Natural killer cell (primary cell): ENCODE data around the gene SENP1. TPM values are rescaled to one million over a fixed set of nuclear protein-coding genes. Genes with fewer than 3 reads are reported as not detected.

Experiments
- ATAC-seq, 3 donors: fragments of 150-1000 bp in 2 of 3; fragments of 200-7000 bp in 1 of 3; cut with Tn5 transposase; 1 replicate in 1 of 3; 2 replicates in 2 of 3; pipeline ENCODE4 v1.10.0; 2021; ENCODE audit warnings: mild to moderate bottlenecking in 2 of 3, moderate library complexity in 2 of 3
- DNase-seq, 2 donors: peaks; one replicate each; pipeline versions ENCODE4 v3.0.0 to v3.0.0-alpha.2; 2013 to 2021; ENCODE audit warnings: mixed read lengths in 1 of 2
- H3K27ac ChIP-seq: one replicate; pipeline ENCODE4 v1.5.1; 2013; ENCODE audit warnings: mild to moderate bottlenecking, low read length
- H3K27me3 ChIP-seq: one replicate; pipeline ENCODE4 v1.6.1; 2013; ENCODE audit warnings: low read length; ENCODE audit not compliant: control insufficient read depth, insufficient read depth
- H3K36me3 ChIP-seq: one replicate; pipeline ENCODE4 v1.6.1; 2013; ENCODE audit warnings: low read length; ENCODE audit not compliant: control insufficient read depth, insufficient read depth
- H3K4me1 ChIP-seq: one replicate; pipeline ENCODE4 v1.6.1; 2013; ENCODE audit warnings: low read length; ENCODE audit not compliant: control insufficient read depth, insufficient read depth
- H3K4me3 ChIP-seq: one replicate; pipeline ENCODE4 v1.5.1; 2013; ENCODE audit warnings: low read length
- H3K9me3 ChIP-seq: one replicate; pipeline ENCODE4 v1.6.1; 2013; ENCODE audit warnings: low read length; ENCODE audit not compliant: control insufficient read depth, insufficient read depth
- H3K27ac Mint-ChIP-seq, 2 donors: one replicate each; pipeline ENCODE4 v1.8.0; 2022; ENCODE audit warnings: mild to moderate bottlenecking in 2 of 2, mixed read lengths in 2 of 2, moderate library complexity in 1 of 2
- H3K27me3 Mint-ChIP-seq, 2 donors: one replicate each; pipeline ENCODE4 v1.8.0; 2022; ENCODE audit warnings: low read depth in 2 of 2, mixed read lengths in 2 of 2
- H3K36me3 Mint-ChIP-seq: one replicate; pipeline ENCODE4 v1.8.0; 2022; ENCODE audit warnings: mixed read lengths
- H3K4me1 Mint-ChIP-seq, 2 donors: one replicate each; pipeline ENCODE4 v1.8.0; 2022; ENCODE audit warnings: mixed read lengths in 2 of 2
- H3K4me3 Mint-ChIP-seq: one replicate; pipeline ENCODE4 v1.8.0; 2022; ENCODE audit warnings: mild to moderate bottlenecking, moderate library complexity, mixed read lengths
- H3K9me3 Mint-ChIP-seq, 2 donors: one replicate each; pipeline ENCODE4 v1.8.0; 2022; ENCODE audit warnings: mixed read lengths in 2 of 2
- WGBS: methylation state at CpG from one replicate; pipeline ENCODE4 v1.1.7; 2013; ENCODE audit warnings: missing lambda C conversion rate; ENCODE audit not compliant: insufficient coverage; 5-methylcytosine and 5-hydroxymethylcytosine counted together
- intact Hi-C: fragments of 100-400 bp; cut with micrococcal nuclease; formaldehyde crosslinking; loops from one replicate; pipeline ENCODE4 v1.14.2; 2022
- total RNA-seq, 4 donors: library from RNA; stranded (reverse); fragments of 120-200 nt in 1 of 4; gene quantifications; one replicate each; pipeline versions ENCODE4 v1.2.3 to v1.2.4, GENCODE V29; 2013 to 2022
- TF ChIP-seq, protein P1 (sequence below): fragments of 200-600 bp; IDR thresholded peaks from one replicate; pipeline ENCODE4 v1.8.0; 2022; ENCODE audit warnings: antibody characterized with exemption

SENP1 gene
- total RNA-seq, 3 donors from 2014 or later (not counting 1 experiment from before 2014, with no cell fraction given): 35.6 to 39.6 (median 36.8) TPM

DNA sequence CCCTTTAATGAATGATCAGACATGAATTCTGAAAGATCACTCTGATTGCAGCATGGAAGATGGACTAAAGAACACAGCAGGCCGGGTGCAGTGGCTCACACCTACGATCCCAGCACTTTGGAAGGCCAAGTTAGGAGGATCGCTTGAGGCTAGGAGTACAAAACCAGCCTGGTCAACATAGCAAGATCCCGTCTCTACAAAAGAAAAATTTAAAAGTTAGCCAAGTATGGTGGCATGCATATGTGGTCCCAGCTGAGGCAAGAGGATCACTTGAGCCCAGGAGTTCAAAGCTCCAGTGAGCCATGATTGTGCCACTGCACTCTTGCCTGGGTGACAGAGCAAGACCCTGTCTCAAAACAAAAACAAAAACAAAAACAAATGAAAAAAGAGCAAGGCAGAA, 35.1 kb downstream of the SENP1 start:
- TF ChIP-seq, protein P1, sequence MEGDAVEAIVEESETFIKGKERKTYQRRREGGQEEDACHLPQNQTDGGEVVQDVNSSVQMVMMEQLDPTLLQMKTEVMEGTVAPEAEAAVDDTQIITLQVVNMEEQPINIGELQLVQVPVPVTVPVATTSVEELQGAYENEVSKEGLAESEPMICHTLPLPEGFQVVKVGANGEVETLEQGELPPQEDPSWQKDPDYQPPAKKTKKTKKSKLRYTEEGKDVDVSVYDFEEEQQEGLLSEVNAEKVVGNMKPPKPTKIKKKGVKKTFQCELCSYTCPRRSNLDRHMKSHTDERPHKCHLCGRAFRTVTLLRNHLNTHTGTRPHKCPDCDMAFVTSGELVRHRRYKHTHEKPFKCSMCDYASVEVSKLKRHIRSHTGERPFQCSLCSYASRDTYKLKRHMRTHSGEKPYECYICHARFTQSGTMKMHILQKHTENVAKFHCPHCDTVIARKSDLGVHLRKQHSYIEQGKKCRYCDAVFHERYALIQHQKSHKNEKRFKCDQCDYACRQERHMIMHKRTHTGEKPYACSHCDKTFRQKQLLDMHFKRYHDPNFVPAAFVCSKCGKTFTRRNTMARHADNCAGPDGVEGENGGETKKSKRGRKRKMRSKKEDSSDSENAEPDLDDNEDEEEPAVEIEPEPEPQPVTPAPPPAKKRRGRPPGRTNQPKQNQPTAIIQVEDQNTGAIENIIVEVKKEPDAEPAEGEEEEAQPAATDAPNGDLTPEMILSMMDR: no peak
- H3K36me3 Mint-ChIP-seq: peaks cover 24% of the 10 kb centered on the region
- no peaks in the 10 kb centered on the region for H3K27me3 ChIP-seq
- H3K4me1 Mint-ChIP-seq: no peaks in the 10 kb centered on the region
- WGBS: 99% methylated on average over 4 of the region's 4 CpGs
- intact Hi-C loops: no loop called here
- peaks cover 75% of the 10 kb centered on the region for H3K36me3 ChIP-seq
- H3K27ac ChIP-seq: no peak overlapping the region
- no peaks in the 10 kb centered on the region for H3K9me3 ChIP-seq
- no peak for ATAC-seq
- H3K27ac Mint-ChIP-seq: no peak overlapping the region
- no peaks in the 10 kb centered on the region for H3K4me1 ChIP-seq
- DNase-seq: no peak
- no peaks in the 10 kb centered on the region for H3K9me3 Mint-ChIP-seq
- H3K4me3 Mint-ChIP-seq: no peak overlapping the region
- no peak overlapping the region for H3K4me3 ChIP-seq
- H3K27me3 Mint-ChIP-seq: no peaks in the 10 kb centered on the region

DNA sequence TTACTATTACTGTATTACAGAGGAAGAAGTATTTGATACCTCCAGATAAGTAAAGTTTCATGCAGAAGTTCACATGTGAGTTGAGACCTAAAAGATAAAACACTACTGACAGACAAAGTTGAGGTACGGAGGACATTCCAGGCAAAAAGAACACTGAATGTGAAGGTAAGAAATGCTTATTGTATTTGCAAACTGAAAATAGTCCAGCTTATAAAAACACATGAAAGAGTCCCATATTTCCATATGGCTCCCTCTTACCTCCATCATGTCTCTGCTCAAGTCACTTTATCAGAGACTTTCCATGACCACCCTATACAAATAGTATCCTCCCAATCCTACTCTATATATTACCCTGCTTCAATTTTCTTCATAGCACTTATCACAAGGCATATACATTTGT, 35.8 kb downstream of the SENP1 start:
- H3K36me3 Mint-ChIP-seq: peaks cover 24% of the 10 kb centered on the region

DNA sequence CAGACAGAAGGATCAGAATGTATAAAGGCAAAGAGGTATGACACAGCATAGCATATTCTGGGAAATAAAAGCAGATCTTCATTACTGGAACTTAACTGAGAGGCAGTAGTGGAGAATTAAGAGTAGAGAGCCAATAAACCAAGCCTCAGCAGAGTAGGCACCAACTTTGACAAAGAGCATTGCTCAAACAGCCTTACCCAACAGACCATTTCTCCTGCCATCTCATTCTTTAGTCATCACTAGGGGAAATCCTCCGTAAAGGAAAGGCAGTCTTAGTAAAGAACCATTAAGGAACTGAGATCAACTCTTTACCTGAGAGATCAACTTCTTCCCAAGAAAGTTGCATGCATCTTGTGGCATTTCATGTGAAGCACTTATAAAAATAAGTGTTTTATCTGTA, 36.6 kb downstream of the SENP1 start:
- 93% methylated on average over 1 of the region's 1 CpG for WGBS
- Histone ChIP-seq H3K4me1 (no peaks in the 10 kb centered on the region), H3K4me3 (no peak overlapping the region), H3K27me3 (no peaks in the 10 kb centered on the region), H3K9me3 (no peaks in the 10 kb centered on the region), H3K27ac (no peak overlapping the region), H3K36me3 (peaks cover 78% of the 10 kb centered on the region)
- no peaks in the 10 kb centered on the region for H3K4me1 Mint-ChIP-seq
- H3K36me3 Mint-ChIP-seq: peaks cover 21% of the 10 kb centered on the region
- H3K4me3 Mint-ChIP-seq: no peak overlapping the region
- TF ChIP-seq, protein P1: no peak
- H3K27me3 Mint-ChIP-seq: no peaks in the 10 kb centered on the region
- no peak overlapping the region for H3K27ac Mint-ChIP-seq
- DNase-seq (no peak), ATAC-seq (no peak)
- no peaks in the 10 kb centered on the region for H3K9me3 Mint-ChIP-seq
- intact Hi-C loops: no loop called here

More for the DNA sequence above, 35.8 kb downstream of the SENP1 start:
- no CpG with 5 or more reads among the region's 1 CpG for WGBS
- no peaks in the 10 kb centered on the region for H3K9me3 Mint-ChIP-seq
- no peak for ATAC-seq
- DNase-seq: no peak
- TF ChIP-seq, protein P1: no peak
- H3K27me3 ChIP-seq: no peaks in the 10 kb centered on the region
- no peaks in the 10 kb centered on the region for H3K4me1 Mint-ChIP-seq
- intact Hi-C loops: no loop called here
- H3K36me3 ChIP-seq: peaks cover 79% of the 10 kb centered on the region
- no peaks in the 10 kb centered on the region for H3K27me3 Mint-ChIP-seq
- no peak overlapping the region for H3K27ac ChIP-seq
- H3K4me3 Mint-ChIP-seq: no peak overlapping the region
- no peaks in the 10 kb centered on the region for H3K4me1 ChIP-seq
- no peak overlapping the region for H3K4me3 ChIP-seq
- H3K27ac Mint-ChIP-seq: no peak overlapping the region
- no peaks in the 10 kb centered on the region for H3K9me3 ChIP-seq

DNA sequence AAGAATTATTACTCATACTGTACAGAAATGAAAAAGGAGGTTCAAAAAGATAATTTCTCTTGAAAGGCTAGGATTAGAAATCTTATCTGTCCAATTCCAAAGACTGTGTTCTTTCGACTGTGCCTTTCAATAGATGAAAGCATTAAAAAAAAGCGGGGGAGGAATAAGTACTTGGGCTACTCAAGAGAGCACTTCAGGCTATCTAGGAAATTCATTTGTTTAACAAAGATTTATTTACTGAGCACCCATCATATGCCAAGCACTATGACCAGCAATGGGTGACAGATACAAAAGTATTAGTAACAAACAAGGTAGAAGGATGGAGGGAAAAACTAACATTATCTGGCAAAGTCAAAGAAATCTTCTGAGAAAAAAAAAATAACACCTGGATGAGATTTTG, 37.4 kb downstream of the SENP1 start:
- H3K27ac ChIP-seq: no peak overlapping the region
- Mint-ChIP-seq H3K9me3 (no peaks in the 10 kb centered on the region), H3K36me3 (peaks cover 24% of the 10 kb centered on the region), H3K27me3 (no peaks in the 10 kb centered on the region), H3K4me3 (no peak overlapping the region), H3K27ac (no peak overlapping the region), H3K4me1 (no peaks in the 10 kb centered on the region)
- ATAC-seq (no peak), DNase-seq (no peak)
- H3K4me3 ChIP-seq: no peak overlapping the region
- WGBS: 100% methylated on average over 2 of the region's 2 CpGs
- H3K4me1 ChIP-seq: no peaks in the 10 kb centered on the region
- no peaks in the 10 kb centered on the region for H3K27me3 ChIP-seq
- TF ChIP-seq, protein P1: no peak
- peaks cover 78% of the 10 kb centered on the region for H3K36me3 ChIP-seq
- H3K9me3 ChIP-seq: no peaks in the 10 kb centered on the region
- intact Hi-C loops: no loop called here
